GM19452 (cell line): ENCODE measurements around the gene ACSS3.

Experiments used
- ATAC-seq: cut with Tn5 transposase; IDR thresholded peaks from one replicate; pipeline ENCODE4 v1.9.1; 2021; ENCODE audit not compliant: unreplicated experiment

Gene ACSS3

DNA sequence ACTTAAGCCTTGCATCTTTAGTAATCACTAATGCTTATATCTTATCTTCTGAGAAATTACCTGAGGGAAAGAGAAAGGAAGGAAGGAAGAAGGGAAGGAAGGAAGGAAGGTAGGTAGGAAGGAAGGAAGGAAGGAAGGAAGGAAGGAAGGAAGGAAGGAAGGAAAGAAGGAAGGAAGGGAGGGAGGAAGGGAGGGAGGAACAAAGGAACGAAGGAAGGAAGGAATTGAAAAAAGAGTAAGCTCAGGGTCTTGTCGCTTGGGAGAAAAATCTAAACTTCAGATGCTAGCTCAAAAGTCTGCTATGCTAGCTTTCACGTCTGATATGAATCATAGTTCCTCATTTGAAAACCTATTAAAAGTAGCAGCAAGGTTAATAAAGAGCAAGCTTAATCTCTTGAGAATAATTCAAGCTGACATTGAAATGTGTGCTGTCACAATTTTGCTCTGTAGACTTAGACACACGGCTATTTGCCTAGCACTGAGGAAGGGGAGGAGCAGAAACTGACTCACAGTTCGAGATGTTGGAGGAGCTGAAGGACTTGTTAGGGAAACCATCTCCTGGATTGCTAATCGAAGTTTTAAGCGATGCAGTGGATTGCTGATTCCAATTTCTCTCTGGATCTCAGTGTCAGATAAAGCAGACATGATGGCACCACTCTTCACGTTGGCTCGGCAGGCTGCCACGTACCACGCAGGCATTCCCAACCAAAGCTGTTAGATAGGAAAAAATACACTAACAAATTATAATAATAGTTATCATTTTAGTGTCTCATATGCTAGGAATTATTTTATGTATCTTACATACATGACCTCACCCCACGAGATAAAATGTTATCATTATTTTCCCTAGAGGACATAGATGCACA, 216.7 kb downstream of the ACSS3 start:
- no peak for ATAC-seq

DNA sequence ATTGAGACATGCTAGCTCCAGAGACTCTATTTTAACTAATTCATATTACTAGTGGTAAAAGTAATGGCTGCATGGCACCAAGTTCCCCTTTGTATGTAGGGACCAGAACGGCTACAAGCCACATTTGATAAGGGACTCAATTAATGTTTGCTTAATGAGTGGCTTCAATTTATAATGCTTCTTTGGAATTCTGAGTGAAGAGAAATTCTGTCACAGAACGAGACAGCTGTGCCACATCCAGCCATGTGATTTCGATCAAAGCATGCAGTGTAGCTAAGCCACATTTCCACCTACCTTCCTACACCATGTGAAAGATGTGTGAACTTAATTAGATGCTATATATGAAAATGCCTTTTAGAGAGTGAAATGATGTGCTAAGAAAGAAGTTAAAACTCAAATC, 217.4 kb downstream of the ACSS3 start:
- ATAC-seq: no peak

DNA sequence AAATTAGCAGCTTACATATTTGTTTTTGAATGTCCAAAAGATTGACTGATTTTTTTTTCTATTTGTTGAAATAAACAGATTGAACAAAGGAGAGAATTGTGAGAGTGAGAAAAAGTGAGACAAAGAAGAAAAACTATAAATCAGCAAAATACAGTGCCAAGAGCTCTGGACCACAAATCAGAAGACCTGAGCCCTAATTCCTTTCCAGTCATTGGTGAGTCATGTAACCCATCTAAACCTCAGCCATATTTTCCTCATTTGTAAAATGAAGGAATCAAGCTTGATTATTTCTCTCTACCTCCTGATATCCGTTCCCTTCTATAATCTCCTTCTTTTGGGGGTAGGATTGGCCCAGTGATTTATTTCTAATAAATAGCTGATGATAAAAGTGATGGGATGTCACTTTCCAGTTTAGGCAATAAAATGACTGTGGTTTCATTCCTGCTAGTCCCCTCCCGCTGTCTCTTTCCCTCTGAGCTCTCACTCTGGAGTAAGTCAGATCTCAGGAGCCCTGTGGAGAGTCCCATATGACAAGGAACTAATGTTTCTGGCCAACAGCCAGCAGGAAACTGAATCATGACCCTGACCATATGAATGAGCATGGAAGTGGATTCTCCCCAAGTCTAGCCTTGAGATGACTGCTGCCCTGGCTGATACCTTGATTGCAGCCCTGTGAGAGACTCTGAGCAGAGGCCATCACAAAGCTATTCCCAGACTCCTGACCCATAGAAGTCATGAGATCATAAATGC, 218.9 kb downstream of the ACSS3 start:
- ATAC-seq: no peak

DNA sequence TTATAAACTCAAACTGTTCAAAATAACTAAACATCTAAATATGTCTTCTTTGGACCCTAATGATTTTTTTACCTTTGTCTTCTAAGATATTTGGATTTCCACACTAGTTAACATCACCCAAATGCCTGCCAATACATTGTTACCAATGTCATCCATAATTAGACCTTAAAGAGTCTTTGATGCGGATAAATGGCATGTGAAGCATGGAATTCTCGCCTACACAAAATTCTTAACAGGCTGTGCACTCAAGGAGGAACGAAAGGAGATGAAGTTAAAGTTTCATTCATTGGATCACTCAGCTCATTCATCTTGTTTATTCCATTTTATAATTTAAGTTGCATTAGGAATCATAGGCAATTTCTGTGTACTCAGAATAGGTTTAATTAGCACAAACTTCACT, 219.7 kb downstream of the ACSS3 start:
- ATAC-seq: no peak

DNA sequence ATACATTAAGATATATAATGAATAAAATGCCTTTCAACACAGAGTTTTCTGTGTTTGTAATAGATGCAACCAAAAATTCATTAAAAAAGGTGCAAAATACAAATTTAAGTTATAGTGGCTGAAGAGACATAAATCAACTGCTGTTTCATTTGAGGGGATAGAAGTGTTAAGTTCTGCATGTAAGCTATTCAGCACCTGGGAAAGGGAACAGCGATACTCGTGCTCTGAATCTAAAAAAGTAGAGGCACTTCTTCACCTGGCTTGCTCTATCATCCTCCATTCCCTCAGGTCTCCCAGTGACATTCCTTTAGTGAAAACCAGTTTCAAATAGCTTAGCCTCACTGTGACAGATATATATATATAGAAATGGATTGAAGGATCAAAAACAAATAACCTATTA, 222.6 kb downstream of the ACSS3 start:
- no peak for ATAC-seq

DNA sequence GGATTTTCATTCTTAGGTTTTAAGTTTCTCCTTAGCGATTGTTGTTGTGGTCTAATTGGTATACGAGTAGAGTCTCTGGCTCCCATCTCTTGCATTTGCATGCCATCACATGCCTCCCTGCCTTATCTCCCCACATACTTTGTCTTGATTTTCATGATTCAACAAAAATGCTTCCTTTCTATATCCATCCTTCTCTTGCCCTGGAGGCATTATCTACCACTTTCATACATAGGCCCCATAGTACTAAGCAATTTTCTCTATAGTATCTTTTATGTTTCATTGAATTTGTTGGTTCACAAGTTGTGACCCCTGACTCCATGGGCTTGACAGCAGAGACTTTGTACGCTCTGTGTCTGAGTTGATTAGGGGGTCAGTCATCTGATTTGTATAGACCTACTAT, 226.1 kb downstream of the ACSS3 start:
- ATAC-seq: no peak
